H9 (cell line): ENCODE measurements around the gene DEK. TPM values are rescaled to one million over a fixed set of nuclear protein-coding genes. Genes with fewer than 3 reads are reported as not detected.
"Not testable (repeated sequence)": the region's sequence is repeated elsewhere in the genome, so short reads cannot be mapped to it uniquely, and the experiment has no call there.

ENCODE experiments used
- DNase-seq: peaks from one replicate; pipeline ENCODE4 v3.0.0-alpha.2; 2017
- H2AFZ ChIP-seq: one replicate; pipeline ENCODE4 v1.6.1; 2013; ENCODE audit warnings: mild to moderate bottlenecking, low read length, control low read depth, moderate library complexity
- H2AK5ac ChIP-seq: 2 replicates; pipeline ENCODE4 v1.6.1; 2013; ENCODE audit warnings: low read length, control low read depth, mixed read lengths; ENCODE audit not compliant: insufficient read length
- H2BK120ac ChIP-seq: one replicate; pipeline ENCODE4 v1.6.1; 2013; ENCODE audit warnings: low read depth, mild to moderate bottlenecking, low read length, control low read depth, inconsistent platforms; ENCODE audit not compliant: poor library complexity, severe bottlenecking
- H2BK12ac ChIP-seq: 2 replicates; pipeline ENCODE4 v1.6.1; 2013; ENCODE audit warnings: low read length, control low read depth, mixed read lengths, low read depth; ENCODE audit not compliant: insufficient read length
- H2BK15ac ChIP-seq: 2 replicates; pipeline ENCODE4 v1.6.1; 2013; ENCODE audit warnings: low read depth, low read length, control low read depth
- H2BK20ac ChIP-seq: one replicate; pipeline ENCODE4 v1.6.1; 2013; ENCODE audit warnings: low read depth, mild to moderate bottlenecking, low read length, control low read depth, inconsistent platforms; ENCODE audit not compliant: poor library complexity, severe bottlenecking
- H2BK5ac ChIP-seq: 2 replicates; pipeline ENCODE4 v1.6.1; 2013; ENCODE audit warnings: low read length, control low read depth, mixed read lengths; ENCODE audit not compliant: insufficient read length
- H3K14ac ChIP-seq: 2 replicates; pipeline ENCODE4 v1.6.1; 2013; ENCODE audit warnings: low read length, control low read depth; ENCODE audit not compliant: insufficient read depth
- H3K18ac ChIP-seq: 2 replicates; pipeline ENCODE4 v1.6.1; 2013; ENCODE audit warnings: low read depth, mild to moderate bottlenecking, mixed read lengths, low read length, control low read depth; ENCODE audit not compliant: insufficient read length
- H3K23ac ChIP-seq: 2 replicates; pipeline ENCODE4 v1.6.1; 2013; ENCODE audit warnings: low read length, control low read depth, mixed read lengths, low read depth; ENCODE audit not compliant: insufficient read length
- H3K23me2 ChIP-seq: 2 replicates; pipeline ENCODE4 v1.6.1; 2013; ENCODE audit warnings: low read depth, mild to moderate bottlenecking, mixed read lengths, low read length, control low read depth; ENCODE audit not compliant: insufficient read length, poor library complexity, severe bottlenecking
- H3K27ac ChIP-seq: 2 replicates; pipeline ENCODE4 v1.5.1; 2013; ENCODE audit warnings: low read length, control low read depth, mixed read lengths, low read depth; ENCODE audit not compliant: insufficient read length
- H3K27me3 ChIP-seq: 2 replicates; pipeline ENCODE4 v1.6.1; 2013; ENCODE audit warnings: low read length, control low read depth, inconsistent platforms; ENCODE audit not compliant: insufficient read depth
- H3K4ac ChIP-seq: 2 replicates; pipeline ENCODE4 v1.6.1; 2013; ENCODE audit warnings: low read depth, mild to moderate bottlenecking, control low read depth, inconsistent platforms, low read length, moderate library complexity
- H3K4me1 ChIP-seq: 2 replicates; pipeline ENCODE4 v1.6.1; 2013; ENCODE audit warnings: low read length, control low read depth, inconsistent platforms; ENCODE audit not compliant: insufficient read depth
- H3K4me2 ChIP-seq: 2 replicates; pipeline ENCODE4 v1.6.1; 2013; ENCODE audit warnings: low read length, control low read depth, mixed read lengths; ENCODE audit not compliant: insufficient read length, insufficient read depth
- H3K56ac ChIP-seq: 2 replicates; pipeline ENCODE4 v1.6.1; 2013; ENCODE audit warnings: low read depth, mild to moderate bottlenecking, mixed read lengths, low read length, control low read depth; ENCODE audit not compliant: insufficient read length
- H3K79me1 ChIP-seq: 2 replicates; pipeline ENCODE4 v1.6.1; 2013; ENCODE audit warnings: low read depth, mild to moderate bottlenecking, moderate library complexity, low read length, control low read depth, inconsistent platforms; ENCODE audit not compliant: insufficient read depth, poor library complexity, severe bottlenecking
- H3K79me2 ChIP-seq: 2 replicates; pipeline ENCODE4 v1.6.1; 2013; ENCODE audit warnings: low read length, control low read depth, inconsistent platforms; ENCODE audit not compliant: insufficient read depth
- H3K9ac ChIP-seq: 2 replicates; pipeline ENCODE4 v1.6.1; 2013; ENCODE audit warnings: low read length, control low read depth, mixed read lengths; ENCODE audit not compliant: insufficient read length; ENCODE audit errors: extremely low read depth
- H3K9me3 ChIP-seq: one replicate; pipeline ENCODE4 v1.6.1; 2013; ENCODE audit warnings: low read depth, low read length, inconsistent platforms; ENCODE audit not compliant: control insufficient read depth
- H3T11ph ChIP-seq: one replicate; pipeline ENCODE4 v1.6.1; 2013; ENCODE audit warnings: mild to moderate bottlenecking, low read length, control low read depth, inconsistent platforms
- H4K20me1 ChIP-seq: one replicate; pipeline ENCODE4 v1.6.1; 2013; ENCODE audit not compliant: control insufficient read depth, insufficient read length, insufficient read depth
- H4K5ac ChIP-seq: 2 replicates; pipeline ENCODE4 v1.6.1; 2013; ENCODE audit warnings: low read depth, mild to moderate bottlenecking, mixed read lengths, low read length, control low read depth; ENCODE audit not compliant: insufficient read length
- H4K8ac ChIP-seq: replicated peaks from 2 replicates; pipeline ENCODE4 v1.6.1; 2013; ENCODE audit warnings: low read length, control low read depth, mixed read lengths, low read depth; ENCODE audit not compliant: insufficient read length
- H4K91ac ChIP-seq: 2 replicates; pipeline ENCODE4 v1.6.1; 2013; ENCODE audit warnings: low read depth, mild to moderate bottlenecking, moderate library complexity, mixed read lengths, low read length, control low read depth; ENCODE audit not compliant: insufficient read length
- H3K27ac Mint-ChIP-seq, 3 experiments: 2 replicates in 2 of 3; 3 replicates in 1 of 3; pipeline ENCODE4 v1.8.0; 2020 to 2021; ENCODE audit warnings: mixed read lengths in 3 of 3, mild to moderate bottlenecking in 1 of 3, moderate library complexity in 1 of 3
- H3K27me3 Mint-ChIP-seq: 2 replicates; pipeline ENCODE4 v1.8.0; 2021; ENCODE audit warnings: low read depth, mild to moderate bottlenecking, moderate library complexity, mixed read lengths
- H3K36me3 Mint-ChIP-seq, 3 experiments: 2 replicates in 2 of 3; 3 replicates in 1 of 3; pipeline ENCODE4 v1.8.0; 2020 to 2021; ENCODE audit warnings: low read depth in 3 of 3, mixed read lengths in 3 of 3; ENCODE audit not compliant: insufficient read depth in 1 of 3
- H3K4me1 Mint-ChIP-seq, 2 experiments: 2 replicates each; pipeline ENCODE4 v1.8.0; 2020; ENCODE audit warnings: mixed read lengths in 2 of 2
- H3K4me3 Mint-ChIP-seq, 2 experiments: 2 replicates in 1 of 2; 3 replicates in 1 of 2; pipeline ENCODE4 v1.8.0; 2020 to 2021; ENCODE audit warnings: mild to moderate bottlenecking in 2 of 2, mixed read lengths in 2 of 2, moderate library complexity in 1 of 2
- H3K9me3 Mint-ChIP-seq, 2 experiments: 2 replicates in 1 of 2; 3 replicates in 1 of 2; pipeline ENCODE4 v1.8.0; 2020; ENCODE audit warnings: mild to moderate bottlenecking in 2 of 2, mixed read lengths in 2 of 2, moderate library complexity in 1 of 2
- CTCF ChIP-seq: fragments of 200-600 bp; sonication (generic); conservative IDR thresholded peaks from 3 replicates; pipeline ENCODE4 v1.8.0; 2021; ENCODE audit warnings: antibody characterized with exemption, mild to moderate bottlenecking
- WGBS: extraction: QIAGEN DNeasy Blood & Tissue Kit; methylation state at CpG from one replicate; pipeline ENCODE4 v1.1.7; 2013; ENCODE audit warnings: missing lambda C conversion rate, low lambda C conversion rate, mixed read lengths; ENCODE audit not compliant: insufficient read length; ENCODE audit errors: extremely low coverage; 5-methylcytosine and 5-hydroxymethylcytosine counted together
- total RNA-seq: library from RNA; stranded (reverse); gene quantifications from 2 replicates; pipeline ENCODE4 v1.2.1, GENCODE V29; 2021

Gene DEK
- total RNA-seq, 1 experiment from 2014 or later = 217 TPM

DNA sequence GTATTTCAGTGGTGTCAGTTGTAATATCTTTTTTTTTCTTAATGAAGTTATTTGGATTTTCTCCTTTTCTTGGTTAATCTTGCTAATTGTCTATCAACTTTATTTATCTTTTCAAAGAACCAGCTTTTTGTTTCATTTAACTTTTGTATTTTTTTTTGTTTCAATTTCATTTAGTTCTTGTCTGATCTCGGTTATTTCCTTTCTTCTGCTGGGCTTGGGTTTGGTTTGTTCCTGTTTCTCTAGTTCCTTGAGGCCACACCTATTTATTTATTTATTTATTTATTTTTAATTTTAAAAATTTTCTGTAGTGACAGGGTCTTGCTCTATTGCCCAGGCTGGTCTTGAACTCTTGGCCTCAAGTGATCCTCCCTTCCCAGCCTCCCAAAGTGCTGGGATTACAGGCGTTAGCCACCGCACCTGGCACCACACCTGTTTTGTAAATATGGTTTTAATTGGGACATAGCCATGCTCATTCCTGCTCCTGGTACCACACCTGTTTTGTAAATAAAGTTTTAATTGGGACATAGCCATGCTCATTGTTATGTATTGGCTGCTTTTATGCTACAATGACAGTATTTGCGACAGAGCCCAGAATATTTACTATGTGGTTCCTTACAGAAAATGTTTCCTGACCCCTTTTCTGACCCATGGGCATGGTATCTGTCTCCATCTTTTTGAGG lies 86.9 kb downstream of the DEK start:
- Histone ChIP-seq H3K23me2 (no peaks in the 10 kb centered on the region), H4K5ac (no peak overlapping the region), H3K56ac (no peak overlapping the region), H3K4me1 (no peaks in the 10 kb centered on the region), H4K20me1 (no peaks in the 10 kb centered on the region), H2BK12ac (no peak overlapping the region), H3K23ac (no peak overlapping the region), H2AFZ (no peak overlapping the region), H3K4me2 (no peak overlapping the region), H3K4ac (no peak overlapping the region), H2BK20ac (no peak overlapping the region), H3T11ph (no peak overlapping the region), H2BK15ac (no peak overlapping the region), H4K91ac (no peak overlapping the region), H3K18ac (no peak overlapping the region), H3K27me3 (no peaks in the 10 kb centered on the region), H3K79me1 (no peaks in the 10 kb centered on the region), H2BK120ac (no peak overlapping the region), H3K9ac (no peak overlapping the region), H3K79me2 (no peaks in the 10 kb centered on the region), H3K27ac (no peak overlapping the region), H3K9me3 (no peaks in the 10 kb centered on the region), H3K14ac (no peak overlapping the region), H2BK5ac (no peak overlapping the region), H4K8ac (no peak overlapping the region), H2AK5ac (no peak overlapping the region)
- no CpG with 5 or more reads among the region's 4 CpGs for WGBS
- TF ChIP-seq CTCF = no peak
- Mint-ChIP-seq H3K9me3 (no peaks in the 10 kb centered on the region), H3K4me3 (no peak overlapping the region), H3K36me3 (peaks cover 9 to 48% (median 37%) of the 10 kb centered on the region in 3 experiments; a peak in 6 of 7 replicates), H3K27ac (no peak overlapping the region), H3K27me3 (no peaks in the 10 kb centered on the region), H3K4me1 (peaks cover 6 to 7% of the 10 kb centered on the region in 2 experiments; a peak in 3 of 4 replicates)
- no peak for DNase-seq

DNA sequence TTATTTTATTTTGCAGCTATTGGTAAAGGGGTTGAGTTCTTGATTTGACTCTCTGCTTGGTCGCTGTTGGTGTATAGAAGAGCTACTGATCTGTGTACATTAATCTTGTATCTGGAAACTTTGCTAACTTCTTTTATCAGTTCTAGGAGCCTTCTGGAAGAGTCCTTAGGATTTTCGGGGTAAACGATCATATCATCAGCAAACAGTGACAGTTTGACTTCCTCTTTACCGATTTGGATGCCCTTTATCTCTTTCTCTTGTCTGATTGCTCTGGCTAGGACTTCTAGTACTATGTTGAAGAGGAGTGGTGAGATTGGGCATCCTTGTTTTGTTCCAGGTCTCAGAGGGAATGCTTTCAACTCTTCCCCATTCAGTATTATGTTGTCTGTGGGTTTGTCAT lies 88.1 kb downstream of the DEK start:
- H2BK5ac ChIP-seq, H3K4me3 Mint-ChIP-seq, H3K4me2 ChIP-seq, H4K91ac ChIP-seq, H2BK20ac ChIP-seq, H3K9ac ChIP-seq, H2AFZ ChIP-seq, H3K9me3 Mint-ChIP-seq, H3K27me3 Mint-ChIP-seq, H3K79me2 ChIP-seq, H2BK120ac ChIP-seq, H3K56ac ChIP-seq, H3K79me1 ChIP-seq, H3K4me1 ChIP-seq, H3K27me3 ChIP-seq, H3K9me3 ChIP-seq, H3T11ph ChIP-seq, H2AK5ac ChIP-seq, H4K8ac ChIP-seq, H3K27ac ChIP-seq, H4K5ac ChIP-seq, H3K4me1 Mint-ChIP-seq, H2BK15ac ChIP-seq, H3K4ac ChIP-seq, H3K23me2 ChIP-seq, H4K20me1 ChIP-seq, DNase-seq, H3K18ac ChIP-seq, H2BK12ac ChIP-seq, H3K27ac Mint-ChIP-seq, H3K14ac ChIP-seq, H3K23ac ChIP-seq: not testable (repeated sequence)
- peaks cover 9 to 54% (median 39%) of the 10 kb centered on the region in 3 experiments; a peak in 6 of 7 replicates for H3K36me3 Mint-ChIP-seq
- WGBS = no CpG with 5 or more reads among the region's 4 CpGs
